Astrocyte (in vitro differentiated cells and primary cell): ENCODE results near the gene PHC2. TPM values are rescaled to one million over a fixed set of nuclear protein-coding genes. Genes with fewer than 3 reads are reported as not detected.

Source experiments
- DNase-seq: peaks from one replicate; pipeline ENCODE4 v3.0.0-alpha.2; 2010; ENCODE audit warnings: low read depth
- FAIRE-seq: peaks from 2 replicates; lab custom pipeline; 2011; peaks lifted over from hg19 to GRCh38; lab: Jason Lieb, UNC
- H2AFZ ChIP-seq: 2 replicates; pipeline ENCODE4 v1.6.0; 2012; ENCODE audit warnings: low read depth, low read length, inconsistent platforms
- H3K27ac ChIP-seq: 2 replicates; pipeline ENCODE4 v1.5.1; 2011; ENCODE audit warnings: low read depth, low read length, inconsistent platforms
- H3K27me3 ChIP-seq: 2 replicates; pipeline ENCODE4 v1.6.0; 2011; ENCODE audit warnings: low read length, inconsistent platforms; ENCODE audit not compliant: insufficient read depth
- H3K36me3 ChIP-seq: 2 replicates; pipeline ENCODE4 v1.5.1; 2011; ENCODE audit warnings: low read length, inconsistent platforms; ENCODE audit not compliant: insufficient read depth
- H3K4me1 ChIP-seq: 2 replicates; pipeline ENCODE4 v1.5.1; 2011; ENCODE audit warnings: low read length, inconsistent platforms; ENCODE audit not compliant: insufficient read depth
- H3K4me2 ChIP-seq: 2 replicates; pipeline ENCODE4 v1.6.0; 2012; ENCODE audit warnings: low read length, inconsistent platforms
- H3K4me3 ChIP-seq: 2 replicates; pipeline ENCODE4 v1.5.1; 2011; ENCODE audit warnings: low read depth, mild to moderate bottlenecking, low read length, inconsistent platforms; ENCODE audit not compliant: insufficient read depth
- H3K79me2 ChIP-seq: 2 replicates; pipeline ENCODE4 v1.6.0; 2012; ENCODE audit warnings: mild to moderate bottlenecking, low read length, inconsistent platforms; ENCODE audit not compliant: insufficient read depth
- H3K9ac ChIP-seq: 2 replicates; pipeline ENCODE4 v1.6.0; 2012; ENCODE audit warnings: mild to moderate bottlenecking, low read length, inconsistent platforms
- H3K9me3 ChIP-seq: 2 replicates; pipeline ENCODE4 v1.5.1; 2012; ENCODE audit warnings: low read depth, mild to moderate bottlenecking, low read length, inconsistent platforms; ENCODE audit not compliant: insufficient read depth
- H4K20me1 ChIP-seq: 2 replicates; pipeline ENCODE4 v1.6.0; 2012; ENCODE audit warnings: low read length, inconsistent platforms; ENCODE audit not compliant: insufficient read depth
- H3K27ac Mint-ChIP-seq: one replicate; pipeline ENCODE4 v1.8.0; 2021; ENCODE audit warnings: mild to moderate bottlenecking, mixed read lengths; ENCODE audit not compliant: unreplicated experiment
- H3K27me3 Mint-ChIP-seq: one replicate; pipeline ENCODE4 v1.8.0; 2021; ENCODE audit warnings: low read depth, mixed read lengths; ENCODE audit not compliant: unreplicated experiment
- H3K36me3 Mint-ChIP-seq: one replicate; pipeline ENCODE4 v1.8.0; 2021; ENCODE audit warnings: low read depth, mixed read lengths; ENCODE audit not compliant: unreplicated experiment
- H3K4me1 Mint-ChIP-seq: one replicate; pipeline ENCODE4 v1.8.0; 2021; ENCODE audit warnings: low read depth, mixed read lengths; ENCODE audit not compliant: unreplicated experiment
- H3K4me3 Mint-ChIP-seq: one replicate; pipeline ENCODE4 v1.8.0; 2021; ENCODE audit warnings: mild to moderate bottlenecking, moderate library complexity, mixed read lengths; ENCODE audit not compliant: unreplicated experiment
- H3K9me3 Mint-ChIP-seq: one replicate; pipeline ENCODE4 v1.8.0; 2021; ENCODE audit warnings: mild to moderate bottlenecking, mixed read lengths; ENCODE audit not compliant: unreplicated experiment
- CTCF ChIP-seq: IDR thresholded peaks from 2 replicates; pipeline ENCODE4 v1.5.1; 2011; ENCODE audit warnings: low read depth, mild to moderate bottlenecking, inconsistent platforms, low read length, moderate library complexity; ENCODE audit not compliant: insufficient read depth
- EZH2 ChIP-seq: IDR thresholded peaks from 2 replicates; pipeline ENCODE4 v1.6.1; 2012; ENCODE audit warnings: mild to moderate bottlenecking, low read length, inconsistent platforms; ENCODE audit not compliant: insufficient read depth
- total RNA-seq: library from RNA; stranded (reverse); gene quantifications from 2 replicates; pipeline ENCODE4 v1.2.1, GENCODE V29; 2021

Gene PHC2
- total RNA-seq, 1 donor from 2014 or later: 113 TPM

- Histone ChIP-seq H4K20me1 (no peaks in the 10 kb centered on the region), H3K4me1 (no peaks in the 10 kb centered on the region), H3K9ac (no peak overlapping the region), H2AFZ (no peak overlapping the region), H3K4me3 (no peak overlapping the region), H3K79me2 (no peaks in the 10 kb centered on the region), H3K27me3 (no peaks in the 10 kb centered on the region), H3K9me3 (no peaks in the 10 kb centered on the region), H3K27ac (no peak overlapping the region), H3K4me2 (no peak overlapping the region), H3K36me3 (peaks cover 6% of the 10 kb centered on the region)
- H3K4me3 Mint-ChIP-seq: no peak overlapping the region
- peaks cover 10% of the 10 kb centered on the region for H3K27me3 Mint-ChIP-seq
- H3K9me3 Mint-ChIP-seq: no peaks in the 10 kb centered on the region
- DNase-seq (peak; percentile 55), FAIRE-seq (no peak)
- H3K4me1 Mint-ChIP-seq: peaks cover 32% of the 10 kb centered on the region
- peaks cover 23% of the 10 kb centered on the region for H3K36me3 Mint-ChIP-seq
- TF ChIP-seq EZH2 (no peak), CTCF (no peak)
- peak overlapping the region; percentile 41 for H3K27ac Mint-ChIP-seq
These were observed 56.4 kb downstream of the PHC2 start for GRCh38 chr1:33374336-33375105.

GRCh38 chr1:33373606-33374005 lies 57.3 kb downstream of the PHC2 start:
- no peak overlapping the region for H3K4me2 ChIP-seq
- H3K27me3 Mint-ChIP-seq: peaks cover 15% of the 10 kb centered on the region
- H3K9me3 Mint-ChIP-seq: no peaks in the 10 kb centered on the region
- H3K27ac ChIP-seq: no peak overlapping the region
- H2AFZ ChIP-seq: no peak overlapping the region
- peaks cover 6% of the 10 kb centered on the region for H3K36me3 ChIP-seq
- no peaks in the 10 kb centered on the region for H4K20me1 ChIP-seq
- H3K4me3 ChIP-seq: no peak overlapping the region
- H3K4me1 Mint-ChIP-seq: peaks cover 28% of the 10 kb centered on the region
- H3K27ac Mint-ChIP-seq: no peak overlapping the region
- H3K27me3 ChIP-seq: no peaks in the 10 kb centered on the region
- TF ChIP-seq EZH2 (no peak), CTCF (no peak)
- H3K4me3 Mint-ChIP-seq: no peak overlapping the region
- no peak overlapping the region for H3K9ac ChIP-seq
- H3K79me2 ChIP-seq: no peaks in the 10 kb centered on the region
- FAIRE-seq (no peak), DNase-seq (no peak)
- no peaks in the 10 kb centered on the region for H3K4me1 ChIP-seq
- H3K36me3 Mint-ChIP-seq: peaks cover 28% of the 10 kb centered on the region
- H3K9me3 ChIP-seq: no peaks in the 10 kb centered on the region

- no peak overlapping the region for H3K27ac Mint-ChIP-seq
- H3K4me1 Mint-ChIP-seq: peaks cover 22% of the 10 kb centered on the region
- Histone ChIP-seq H3K4me1 (no peaks in the 10 kb centered on the region), H2AFZ (no peak overlapping the region), H3K79me2 (no peaks in the 10 kb centered on the region), H3K4me2 (no peak overlapping the region), H4K20me1 (no peaks in the 10 kb centered on the region), H3K27me3 (no peaks in the 10 kb centered on the region), H3K27ac (no peak overlapping the region), H3K4me3 (no peak overlapping the region), H3K36me3 (peaks cover 6% of the 10 kb centered on the region), H3K9ac (no peak overlapping the region), H3K9me3 (no peaks in the 10 kb centered on the region)
- H3K27me3 Mint-ChIP-seq: peaks cover 15% of the 10 kb centered on the region
- FAIRE-seq: no peak
- TF ChIP-seq EZH2 (no peak), CTCF (no peak)
- DNase-seq: no peak
- H3K9me3 Mint-ChIP-seq: no peaks in the 10 kb centered on the region
- H3K36me3 Mint-ChIP-seq: peaks cover 28% of the 10 kb centered on the region
- H3K4me3 Mint-ChIP-seq: no peak overlapping the region
These were observed 58.2 kb downstream of the PHC2 start for GRCh38 chr1:33372677-33373076.
